Muscle layer of duodenum (tissue), 2 donors: ENCODE data around the gene HOXA9.
A peak's percentile ranks its signal among the peaks of the same experiment; 100 is the strongest.

ENCODE experiments used
- H3K27ac ChIP-seq: one replicate; pipeline ENCODE4 v1.7.0; 2013; ENCODE audit warnings: mild to moderate bottlenecking, low read length
- H3K27me3 ChIP-seq: one replicate; pipeline ENCODE4 v1.7.0; 2013; ENCODE audit warnings: low read depth, mild to moderate bottlenecking, control low read depth, low read length
- H3K36me3 ChIP-seq, 2 donors: one replicate each; pipeline ENCODE4 v1.7.0; 2013; ENCODE audit warnings: low read length in 2 of 2, control low read depth in 1 of 2, mild to moderate bottlenecking in 1 of 2; ENCODE audit not compliant: insufficient read depth in 2 of 2, control insufficient read depth in 1 of 2
- H3K4me1 ChIP-seq, 2 donors: one replicate each; pipeline ENCODE4 v1.7.0; 2013; ENCODE audit warnings: low read length in 2 of 2, mild to moderate bottlenecking in 2 of 2, control low read depth in 1 of 2, moderate library complexity in 1 of 2; ENCODE audit not compliant: insufficient read depth in 2 of 2, control insufficient read depth in 1 of 2
- H3K4me3 ChIP-seq, 2 donors: one replicate each; pipeline ENCODE4 v1.7.0; 2013; ENCODE audit warnings: low read length in 2 of 2, low read depth in 1 of 2, mild to moderate bottlenecking in 1 of 2
- H3K9me3 ChIP-seq, 2 donors: one replicate each; pipeline ENCODE4 v1.7.0; 2013; ENCODE audit warnings: low read length in 2 of 2, control low read depth in 1 of 2, mild to moderate bottlenecking in 1 of 2; ENCODE audit not compliant: control insufficient read depth in 1 of 2
- donor health status: healthy.

The HOXA9 gene

GRCh38 chr7:27185013-27185853, 19.9 kb upstream of the HOXA9 start, which contains the start of gene HOXA11:
Gene HOXA11, minus strand, starts transcription at chr7:27185232. Its CDS starts 88 bp downstream, at chr7:27185144.
- Histone ChIP-seq H3K36me3 (no peaks in the 10 kb centered on the region), H3K27ac (no peak within 1 kb of the TSS), H3K4me1 (peaks cover 0 to 43% of the 10 kb centered on the region in 2 donors), H3K27me3 (peaks cover 94% of the 10 kb centered on the region), H3K4me3 (peak within 1 kb of the TSS in 1 of 2 donors; percentile 33), H3K9me3 (peaks cover 0 to 8% of the 10 kb centered on the region in 2 donors)

GRCh38 chr7:27184337-27185012, 19.1 kb upstream of the HOXA9 start:
- no peaks in the 10 kb centered on the region for H3K36me3 ChIP-seq
- H3K4me1 ChIP-seq: peaks cover 2 to 49% of the 10 kb centered on the region in 2 donors
- peaks cover 93% of the 10 kb centered on the region for H3K27me3 ChIP-seq
- peaks cover 0 to 8% of the 10 kb centered on the region in 2 donors for H3K9me3 ChIP-seq
- peak overlapping the region in 1 of 2 donors; percentile 33 for H3K4me3 ChIP-seq
- H3K27ac ChIP-seq: no peak overlapping the region

GRCh38 chr7:27183682-27184336, 18.5 kb upstream of the HOXA9 start:
- peaks cover 4 to 49% of the 10 kb centered on the region in 2 donors for H3K4me1 ChIP-seq
- H3K27me3 ChIP-seq: peaks cover 93% of the 10 kb centered on the region
- H3K9me3 ChIP-seq: peaks cover 0 to 8% of the 10 kb centered on the region in 2 donors
- peak overlapping the region in 1 of 2 donors; percentile 33 for H3K4me3 ChIP-seq
- no peaks in the 10 kb centered on the region for H3K36me3 ChIP-seq
- H3K27ac ChIP-seq: no peak overlapping the region

- H3K27ac ChIP-seq: no peak overlapping the region
- no peaks in the 10 kb centered on the region for H3K36me3 ChIP-seq
- H3K4me3 ChIP-seq: no peak overlapping the region
- H3K9me3 ChIP-seq: peaks cover 0 to 8% of the 10 kb centered on the region in 2 donors
- peaks cover 93% of the 10 kb centered on the region for H3K27me3 ChIP-seq
- peaks cover 4 to 42% of the 10 kb centered on the region in 2 donors for H3K4me1 ChIP-seq
Measured at GRCh38 chr7:27182861-27183681, 17.7 kb upstream of the HOXA9 start.

GRCh38 chr7:27182285-27182841, 17.0 kb upstream of the HOXA9 start:
- no peak overlapping the region for H3K27ac ChIP-seq
- peaks cover 93% of the 10 kb centered on the region for H3K27me3 ChIP-seq
- H3K4me1 ChIP-seq: peaks cover 4 to 36% of the 10 kb centered on the region in 2 donors
- H3K9me3 ChIP-seq: peaks cover 0 to 8% of the 10 kb centered on the region in 2 donors
- H3K36me3 ChIP-seq: no peaks in the 10 kb centered on the region
- no peak overlapping the region for H3K4me3 ChIP-seq

- H3K27ac ChIP-seq: no peak overlapping the region
- peaks cover 0 to 5% of the 10 kb centered on the region in 2 donors for H3K9me3 ChIP-seq
- H3K36me3 ChIP-seq: no peaks in the 10 kb centered on the region
- H3K27me3 ChIP-seq: peaks cover 92% of the 10 kb centered on the region
- peaks cover 4 to 36% of the 10 kb centered on the region in 2 donors for H3K4me1 ChIP-seq
- no peak overlapping the region for H3K4me3 ChIP-seq
Measured at GRCh38 chr7:27181795-27182275, 16.5 kb upstream of the HOXA9 start.

- peaks cover 4 to 36% of the 10 kb centered on the region in 2 donors for H3K4me1 ChIP-seq
- H3K36me3 ChIP-seq: no peaks in the 10 kb centered on the region
- no peak overlapping the region for H3K4me3 ChIP-seq
- peaks cover 92% of the 10 kb centered on the region for H3K27me3 ChIP-seq
- no peaks in the 10 kb centered on the region for H3K9me3 ChIP-seq
- H3K27ac ChIP-seq: no peak overlapping the region
Measured at GRCh38 chr7:27180431-27181420, 15.4 kb upstream of the HOXA9 start.

GRCh38 chr7:27179503-27180430, 14.4 kb upstream of the HOXA9 start:
- no peaks in the 10 kb centered on the region for H3K9me3 ChIP-seq
- H3K27me3 ChIP-seq: peaks cover 92% of the 10 kb centered on the region
- H3K36me3 ChIP-seq: no peaks in the 10 kb centered on the region
- H3K4me3 ChIP-seq: peak overlapping the region; percentile 7 to 33
- no peak overlapping the region for H3K27ac ChIP-seq
- H3K4me1 ChIP-seq: peaks cover 4 to 33% of the 10 kb centered on the region in 2 donors

- Histone ChIP-seq H3K9me3 (no peaks in the 10 kb centered on the region), H3K4me1 (peaks cover 4 to 33% of the 10 kb centered on the region in 2 donors), H3K27me3 (peaks cover 95% of the 10 kb centered on the region), H3K4me3 (no peak overlapping the region), H3K27ac (no peak overlapping the region), H3K36me3 (no peaks in the 10 kb centered on the region)
Measured at GRCh38 chr7:27179030-27179429, 13.7 kb upstream of the HOXA9 start.
